GM19395 (cell line): ENCODE measurements around the gene TP53I3.
"Not testable (repeated sequence)": the region's sequence is repeated elsewhere in the genome, so short reads cannot be mapped to it uniquely, and the experiment has no call there.

Experiments
- ATAC-seq: cut with Tn5 transposase; IDR thresholded peaks from one replicate; pipeline ENCODE4 v1.9.1; 2021; ENCODE audit warnings: mild to moderate bottlenecking, moderate library complexity; ENCODE audit not compliant: unreplicated experiment

The TP53I3 gene

GRCh38 chr2:24084386-24085199 lies at the start of gene TP53I3:
Gene TP53I3 (minus strand): TSS chr2:24084834. CDS start chr2:24084326, 508 bp downstream.
- ATAC-seq, result peak; percentile 85

- ATAC-seq, result no peak
These were observed 47.9 kb upstream of the TP53I3 start for GRCh38 chr2:24132543-24132942.

- no peak for ATAC-seq
These were observed 41.3 kb upstream of the TP53I3 start for GRCh38 chr2:24125956-24126355.

GRCh38 chr2:24123922-24124580 lies 39.4 kb upstream of the TP53I3 start:
- ATAC-seq, result peak; percentile 17

GRCh38 chr2:24123195-24123921 lies 38.7 kb upstream of the TP53I3 start, which contains the start of the genes FAM228B and PFN4:
Gene FAM228B (plus strand): TSS chr2:24123469. CDS start chr2:24124362, 893 bp downstream.
Gene PFN4 (minus strand): TSS chr2:24123334. CDS start chr2:24122535, 799 bp downstream.
- ATAC-seq, result peak; percentile 91

- no peak for ATAC-seq
These were observed 37.9 kb upstream of the TP53I3 start for GRCh38 chr2:24122366-24123194.

- no peak for ATAC-seq
These were observed 36.8 kb upstream of the TP53I3 start for GRCh38 chr2:24121469-24121868.

GRCh38 chr2:24121066-24121465 lies 36.4 kb upstream of the TP53I3 start:
- ATAC-seq, result no peak

- ATAC-seq, result no peak
These were observed 33.3 kb upstream of the TP53I3 start for GRCh38 chr2:24117902-24118301.

- ATAC-seq, result no peak
These were observed 30.4 kb upstream of the TP53I3 start for GRCh38 chr2:24115057-24115456.

GRCh38 chr2:24111407-24111901 lies 26.8 kb upstream of the TP53I3 start:
- no peak for ATAC-seq

- ATAC-seq, result no peak
These were observed 26.1 kb upstream of the TP53I3 start for GRCh38 chr2:24110660-24111303.

- not testable (repeated sequence) for ATAC-seq
These were observed 24.8 kb upstream of the TP53I3 start for GRCh38 chr2:24109431-24109830.

GRCh38 chr2:24107336-24107735 lies 22.7 kb upstream of the TP53I3 start:
- ATAC-seq, result no peak

GRCh38 chr2:24106786-24107185 lies 22.2 kb upstream of the TP53I3 start:
- ATAC-seq, result no peak

GRCh38 chr2:24105816-24106215 lies 21.2 kb upstream of the TP53I3 start:
- ATAC-seq, result no peak

GRCh38 chr2:24104906-24105305 lies 20.3 kb upstream of the TP53I3 start:
- no peak for ATAC-seq

- no peak for ATAC-seq
These were observed 19.5 kb upstream of the TP53I3 start for GRCh38 chr2:24104110-24104650.

GRCh38 chr2:24102677-24103076 lies 18.0 kb upstream of the TP53I3 start:
- ATAC-seq, result no peak

GRCh38 chr2:24101992-24102391 lies 17.4 kb upstream of the TP53I3 start:
- ATAC-seq, result no peak
